Transverse colon (tissue), 4 donors: ENCODE measurements around the gene STK17B. TPM values are rescaled to one million over a fixed set of nuclear protein-coding genes. Genes with fewer than 3 reads are reported as not detected.

Experiments used
- DNase-seq: peaks from one replicate; pipeline ENCODE4 v3.0.0-alpha.2; 2019
- H3K27ac ChIP-seq, 4 donors: fragments of 200-600 bp; sonication (generic); 2 replicates each; pipeline ENCODE4 v1.5.1; 2016 to 2018; ENCODE audit warnings: inconsistent platforms in 4 of 4
- H3K27me3 ChIP-seq: fragments of 200-600 bp; sonication (generic); 2 replicates; pipeline ENCODE4 v1.5.1; 2017; ENCODE audit warnings: inconsistent platforms
- H3K36me3 ChIP-seq, 4 donors: fragments of 200-600 bp; sonication (generic); 2 replicates each; pipeline ENCODE4 v1.5.1; 2017 to 2019; ENCODE audit warnings: inconsistent platforms in 4 of 4
- H3K4me1 ChIP-seq, 4 donors: fragments of 200-600 bp; sonication (generic); 2 replicates each; pipeline ENCODE4 v1.5.1; 2017 to 2020; ENCODE audit warnings: inconsistent platforms in 4 of 4
- H3K4me3 ChIP-seq, 4 donors: fragments of 200-600 bp; sonication (generic); 1 replicate in 1 of 4; 2 replicates in 3 of 4; pipeline versions ENCODE4 v1.5.1 to v1.6.1; 2017 to 2019; ENCODE audit warnings: inconsistent platforms in 4 of 4
- H3K9me3 ChIP-seq, 2 donors: fragments of 200-600 bp; sonication (generic); 2 replicates each; pipeline ENCODE4 v1.5.1; 2017 to 2019; ENCODE audit warnings: inconsistent platforms in 2 of 2
- CTCF ChIP-seq, 5 experiments: fragments of 200-600 bp in 3 of 5; fragments of 450-650 bp in 2 of 5; sonication (generic) in 3 of 5; IDR thresholded peaks; 1 replicate in 2 of 5; 2 replicates in 3 of 5; pipeline ENCODE4 v1.5.1; 2016 to 2017; ENCODE audit warnings: antibody characterized with exemption in 5 of 5, inconsistent platforms in 3 of 5, mild to moderate bottlenecking in 2 of 5, moderate library complexity in 1 of 5
- EP300 ChIP-seq: sonication (generic); formaldehyde crosslinking; IDR thresholded peaks from one replicate; pipeline ENCODE4 v1.6.1; 2017; ENCODE audit warnings: antibody characterized with exemption, low read depth
- POLR2A ChIP-seq: fragments of 450-650 bp; IDR thresholded peaks from one replicate; pipeline ENCODE4 v1.6.1; 2016; ENCODE audit warnings: antibody characterized with exemption, mild to moderate bottlenecking, moderate library complexity
- POLR2AphosphoS5 ChIP-seq, 3 donors: sonication (generic); formaldehyde crosslinking; IDR thresholded peaks; one replicate each; pipeline ENCODE4 v1.6.1; 2016; ENCODE audit warnings: antibody characterized with exemption in 3 of 3
- WGBS, 2 donors: methylation state at CpG; one replicate each; pipeline ENCODE4 v1.1.5; 2018; ENCODE audit warnings: low coverage in 1 of 2; 5-methylcytosine and 5-hydroxymethylcytosine counted together
- in situ Hi-C, 4 donors: fragments of 200-750 bp; cut with MboI; loops; one replicate each; pipeline versions ENCODE4 v1.15.0 to v1.15.1; 2017; ENCODE audit warnings: low sequenced_read_pairs in 3 of 4, low pct_ligation_motif_present in 1 of 4, low pct_unique_long_range_greater_than_20kb in 1 of 4
- intact Hi-C: fragments of 100-400 bp; cut with DNase I; formaldehyde crosslinking; loops from one replicate; pipeline ENCODE4 v1.15.1; 2023; ENCODE audit warnings: low total_unique reads
- total RNA-seq, 4 donors: library from RNA; depleted of rRNA; stranded (reverse); fragments of >200 nt; gene quantifications; one replicate each; pipeline ENCODE4 v1.1.0, GENCODE V29; 2016

Gene STK17B
- total RNA-seq, 4 donors from 2014 or later = 16.7 to 80.3 (median 67.3) TPM

DNA sequence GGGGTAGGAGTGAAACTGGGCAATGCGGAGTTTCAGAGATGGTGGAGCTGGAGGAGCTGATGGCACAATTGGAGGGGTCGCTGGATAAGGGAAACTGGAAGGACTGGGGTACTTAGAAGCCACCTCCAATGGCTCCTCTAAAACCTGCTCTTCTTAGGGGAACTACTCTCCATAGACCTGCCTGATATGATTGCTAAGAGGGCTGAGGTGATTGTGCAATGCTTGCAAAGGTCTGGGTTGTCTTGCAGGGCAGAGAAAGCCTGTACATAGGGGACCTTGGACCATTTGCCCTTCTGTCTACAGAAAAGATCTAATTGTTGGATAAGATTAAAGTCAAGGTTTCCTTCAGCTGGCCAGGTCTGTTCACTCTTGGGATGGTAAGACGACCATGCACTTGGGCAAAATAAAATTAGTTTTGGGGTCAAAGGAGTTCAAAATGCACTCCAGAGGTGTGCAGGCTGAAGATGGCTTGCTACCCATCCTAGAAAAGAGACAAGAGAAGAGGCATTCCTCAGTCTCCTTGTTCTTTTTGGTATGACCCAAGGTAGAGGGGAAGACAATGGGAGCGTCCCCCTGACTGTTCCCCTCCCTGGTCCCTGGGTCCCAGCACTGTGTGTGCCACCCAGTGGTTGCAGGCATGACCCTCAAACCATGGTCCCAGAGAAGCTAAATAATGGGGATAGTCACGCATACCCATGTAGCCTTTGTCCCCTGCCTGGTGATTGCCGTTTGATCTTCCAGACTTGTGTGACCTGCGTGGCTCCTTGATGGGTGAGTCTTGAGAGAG, 41.1 kb downstream of the STK17B start:
- Histone ChIP-seq H3K9me3 (peaks cover 34 to 48% of the 10 kb centered on the region in 2 donors), H3K27me3 (no peaks in the 10 kb centered on the region), H3K36me3 (peaks cover 0 to 11% (median 0%) of the 10 kb centered on the region in 4 donors), H3K4me1 (no peaks in the 10 kb centered on the region), H3K27ac (no peak overlapping the region), H3K4me3 (no peak overlapping the region)
- TF ChIP-seq POLR2A (no peak), POLR2AphosphoS5 (IDR thresholded peaks at IDR 0.05) (no peak), CTCF (IDR thresholded peaks at IDR 0.05) (no peak), EP300 (no peak)
- intact Hi-C loops = no loop called here
- no peak for DNase-seq
- in situ Hi-C loops = no loop called here
- WGBS, 2 donors = 95 to 97% methylated on average over 3 to 7 of the region's 7 CpGs

DNA sequence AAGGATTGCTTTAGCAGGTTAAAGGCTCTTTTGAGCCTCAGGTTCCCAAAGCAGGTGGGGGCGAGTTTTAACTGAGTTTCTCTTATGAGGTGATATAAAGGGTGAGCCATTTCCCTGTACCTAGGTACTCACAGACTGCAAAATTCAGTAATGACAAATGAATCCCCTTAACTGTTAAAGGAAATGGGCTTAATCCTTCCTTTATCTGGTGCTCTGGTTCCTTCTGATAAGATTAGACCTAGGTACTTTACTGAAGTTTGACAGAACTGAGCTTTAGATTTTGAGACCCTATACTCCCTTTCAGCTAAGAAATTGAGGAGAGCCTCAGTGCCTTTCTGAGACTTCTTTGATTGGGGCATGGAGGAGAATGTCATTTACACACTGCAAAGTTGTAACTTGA, 42.6 kb downstream of the STK17B start:
- Histone ChIP-seq H3K9me3 (peaks cover 34 to 42% of the 10 kb centered on the region in 2 donors), H3K27ac (no peak overlapping the region), H3K27me3 (no peaks in the 10 kb centered on the region), H3K4me3 (no peak overlapping the region), H3K4me1 (no peaks in the 10 kb centered on the region), H3K36me3 (no peaks in the 10 kb centered on the region)
- WGBS, 2 donors = 80 to 95% methylated on average over 1 of the region's 1 CpG
- TF ChIP-seq CTCF (IDR thresholded peaks at IDR 0.05) = no peak
- in situ Hi-C loops = no loop called here
- intact Hi-C loops = no loop called here
- DNase-seq = no peak

GRCh38 chr2:196125596-196125995, 45.8 kb downstream of the STK17B start:
- Histone ChIP-seq H3K36me3 (no peaks in the 10 kb centered on the region), H3K4me1 (no peaks in the 10 kb centered on the region), H3K27me3 (no peaks in the 10 kb centered on the region), H3K9me3 (peaks cover 15 to 20% of the 10 kb centered on the region in 2 donors), H3K27ac (no peak overlapping the region), H3K4me3 (no peak overlapping the region)
- WGBS, 2 donors = 56 to 58% methylated on average over 2 of the region's 2 CpGs
- no peak for TF ChIP-seq CTCF (IDR thresholded peaks at IDR 0.05)
- TF ChIP-seq POLR2AphosphoS5 (IDR thresholded peaks at IDR 0.05) = no peak
- no peak for TF ChIP-seq POLR2A
- TF ChIP-seq EP300 = no peak
- intact Hi-C loops (no loop called here), in situ Hi-C loops (no loop called here)
- DNase-seq = no peak

GRCh38 chr2:196123679-196124373, 47.6 kb downstream of the STK17B start:
- Histone ChIP-seq H3K36me3 (no peaks in the 10 kb centered on the region), H3K4me1 (no peaks in the 10 kb centered on the region), H3K27ac (no peak overlapping the region), H3K27me3 (no peaks in the 10 kb centered on the region), H3K9me3 (peaks cover 0 to 5% of the 10 kb centered on the region in 2 donors), H3K4me3 (no peak overlapping the region)
- TF ChIP-seq POLR2AphosphoS5 (IDR thresholded peaks at IDR 0.05) = no peak
- no peak for TF ChIP-seq CTCF (IDR thresholded peaks at IDR 0.05)
- no peak for TF ChIP-seq EP300
- TF ChIP-seq POLR2A = no peak
- in situ Hi-C loops (loop anchor here in 1 of 4 donors (25.0 kb wide), 1 partner anchor 338 kb away; no protein-coding TSS in a partner anchor), intact Hi-C loops (no loop called here)
- DNase-seq = no peak
- WGBS, 2 donors = 83 to 91% methylated on average over 6 of the region's 6 CpGs
